ENCODE measurements around the gene LRP1-AS. TPM values are rescaled to one million over a fixed set of nuclear protein-coding genes. Genes with fewer than 3 reads are reported as not detected.

Gene LRP1-AS
- polyA plus RNA-seq, 2 donors, result not detected

GRCh38 chr12:57181072-57181471 is 33.7 kb upstream of the LRP1-AS start:
- Histone ChIP-seq H3K36me3 (ENCODE audit: control insufficient read depth in 2 of 2, insufficient read depth in 2 of 2, low read length in 1 of 2) (peaks cover 0 to 67% of the 10 kb centered on the region in 2 donors), H3K9me3 (ENCODE audit: control insufficient read depth in 2 of 2, insufficient read depth in 1 of 2, low read depth in 1 of 2, low read length in 1 of 2) (no peaks in the 10 kb centered on the region), H3K4me1 (ENCODE audit: control insufficient read depth in 2 of 2, insufficient read depth in 2 of 2, low read length in 1 of 2) (peaks cover 4 to 18% of the 10 kb centered on the region in 2 donors), H3K4me3 (ENCODE audit: low read depth in 1 of 2, low read length in 2 of 2) (no peak overlapping the region), H3K27ac (ENCODE audit: low read depth in 2 of 2, low read length in 1 of 2) (peak overlapping the region; percentile 26 to 86), H3K27me3 (ENCODE audit: control insufficient read depth in 1 of 2, insufficient read depth in 2 of 2, low read length in 2 of 2) (no peaks in the 10 kb centered on the region)
- WGBS, 2 donors, result 68 to 72% methylated on average over 9 of the region's 9 CpGs

- Histone ChIP-seq H3K36me3 (ENCODE audit: control insufficient read depth in 2 of 2, insufficient read depth in 2 of 2, low read length in 1 of 2) (peaks cover 0 to 61% of the 10 kb centered on the region in 2 donors), H3K4me1 (ENCODE audit: control insufficient read depth in 2 of 2, insufficient read depth in 2 of 2, low read length in 1 of 2) (peaks cover 4 to 20% of the 10 kb centered on the region in 2 donors)
- 89 to 94% methylated on average over 20 of the region's 20 CpGs for WGBS, 2 donors
Observed at GRCh38 chr12:57180321-57180989, 33.0 kb upstream of the LRP1-AS start.

GRCh38 chr12:57179331-57180086 is 32.1 kb upstream of the LRP1-AS start:
- H3K27me3 ChIP-seq (ENCODE audit: control insufficient read depth in 1 of 2, insufficient read depth in 2 of 2, low read length in 2 of 2), result no peaks in the 10 kb centered on the region
- WGBS, 2 donors, result 89 to 90% methylated on average over 26 to 27 of the region's 27 CpGs
- no peak overlapping the region for H3K27ac ChIP-seq (ENCODE audit: low read depth in 2 of 2, low read length in 1 of 2)
- no peak overlapping the region for H3K4me3 ChIP-seq (ENCODE audit: low read depth in 1 of 2, low read length in 2 of 2)
- H3K36me3 ChIP-seq (ENCODE audit: control insufficient read depth in 2 of 2, insufficient read depth in 2 of 2, low read length in 1 of 2), result peaks cover 0 to 52% of the 10 kb centered on the region in 2 donors
- no peaks in the 10 kb centered on the region for H3K9me3 ChIP-seq (ENCODE audit: control insufficient read depth in 2 of 2, insufficient read depth in 1 of 2, low read depth in 1 of 2, low read length in 1 of 2)
- peaks cover 4 to 29% of the 10 kb centered on the region in 2 donors for H3K4me1 ChIP-seq (ENCODE audit: control insufficient read depth in 2 of 2, insufficient read depth in 2 of 2, low read length in 1 of 2)

More at GRCh38 chr12:57180321-57180989, 33.0 kb upstream of the LRP1-AS start:
- Histone ChIP-seq H3K4me3 (ENCODE audit: low read depth in 1 of 2, low read length in 2 of 2) (no peak overlapping the region), H3K27me3 (ENCODE audit: control insufficient read depth in 1 of 2, insufficient read depth in 2 of 2, low read length in 2 of 2) (no peaks in the 10 kb centered on the region), H3K9me3 (ENCODE audit: control insufficient read depth in 2 of 2, insufficient read depth in 1 of 2, low read depth in 1 of 2, low read length in 1 of 2) (no peaks in the 10 kb centered on the region), H3K27ac (ENCODE audit: low read depth in 2 of 2, low read length in 1 of 2) (peak overlapping the region; percentile 26 to 86)

- peaks cover 0 to 47% of the 10 kb centered on the region in 2 donors for H3K36me3 ChIP-seq (ENCODE audit: control insufficient read depth in 2 of 2, insufficient read depth in 2 of 2, low read length in 1 of 2)
- no peak overlapping the region for H3K4me3 ChIP-seq (ENCODE audit: low read depth in 1 of 2, low read length in 2 of 2)
- H3K4me1 ChIP-seq (ENCODE audit: control insufficient read depth in 2 of 2, insufficient read depth in 2 of 2, low read length in 1 of 2), result peaks cover 4 to 30% of the 10 kb centered on the region in 2 donors
- H3K27ac ChIP-seq (ENCODE audit: low read depth in 2 of 2, low read length in 1 of 2), result no peak overlapping the region
- H3K27me3 ChIP-seq (ENCODE audit: control insufficient read depth in 1 of 2, insufficient read depth in 2 of 2, low read length in 2 of 2), result no peaks in the 10 kb centered on the region
- WGBS, 2 donors, result 87% methylated on average over 14 of the region's 14 CpGs
- H3K9me3 ChIP-seq (ENCODE audit: control insufficient read depth in 2 of 2, insufficient read depth in 1 of 2, low read depth in 1 of 2, low read length in 1 of 2), result no peaks in the 10 kb centered on the region
Observed at GRCh38 chr12:57178213-57178612, 30.8 kb upstream of the LRP1-AS start.

- H3K27me3 ChIP-seq (ENCODE audit: control insufficient read depth in 1 of 2, insufficient read depth in 2 of 2, low read length in 2 of 2), result no peaks in the 10 kb centered on the region
- H3K36me3 ChIP-seq (ENCODE audit: control insufficient read depth in 2 of 2, insufficient read depth in 2 of 2, low read length in 1 of 2), result peaks cover 0 to 49% of the 10 kb centered on the region in 2 donors
- 86 to 87% methylated on average over 16 of the region's 16 CpGs for WGBS, 2 donors
- H3K27ac ChIP-seq (ENCODE audit: low read depth in 2 of 2, low read length in 1 of 2), result peak overlapping the region; percentile 52 to 81
- H3K9me3 ChIP-seq (ENCODE audit: control insufficient read depth in 2 of 2, insufficient read depth in 1 of 2, low read depth in 1 of 2, low read length in 1 of 2), result no peaks in the 10 kb centered on the region
- H3K4me1 ChIP-seq (ENCODE audit: control insufficient read depth in 2 of 2, insufficient read depth in 2 of 2, low read length in 1 of 2), result peaks cover 4 to 36% of the 10 kb centered on the region in 2 donors
- H3K4me3 ChIP-seq (ENCODE audit: low read depth in 1 of 2, low read length in 2 of 2), result peak overlapping the region in 1 of 2 donors; percentile 19
Observed at GRCh38 chr12:57177354-57177753, 29.9 kb upstream of the LRP1-AS start.

GRCh38 chr12:57176846-57177245 is 29.4 kb upstream of the LRP1-AS start:
- H3K27me3 ChIP-seq (ENCODE audit: control insufficient read depth in 1 of 2, insufficient read depth in 2 of 2, low read length in 2 of 2), result no peaks in the 10 kb centered on the region
- no peaks in the 10 kb centered on the region for H3K9me3 ChIP-seq (ENCODE audit: control insufficient read depth in 2 of 2, insufficient read depth in 1 of 2, low read depth in 1 of 2, low read length in 1 of 2)
- peak overlapping the region; percentile 79 to 81 for H3K27ac ChIP-seq (ENCODE audit: low read depth in 2 of 2, low read length in 1 of 2)
- H3K36me3 ChIP-seq (ENCODE audit: control insufficient read depth in 2 of 2, insufficient read depth in 2 of 2, low read length in 1 of 2), result peaks cover 0 to 49% of the 10 kb centered on the region in 2 donors
- peaks cover 4 to 36% of the 10 kb centered on the region in 2 donors for H3K4me1 ChIP-seq (ENCODE audit: control insufficient read depth in 2 of 2, insufficient read depth in 2 of 2, low read length in 1 of 2)
- WGBS, 2 donors, result 60 to 65% methylated on average over 9 of the region's 9 CpGs
- H3K4me3 ChIP-seq (ENCODE audit: low read depth in 1 of 2, low read length in 2 of 2), result peak overlapping the region in 1 of 2 donors; percentile 19

- Histone ChIP-seq H3K4me1 (ENCODE audit: control insufficient read depth in 2 of 2, insufficient read depth in 2 of 2, low read length in 1 of 2) (peaks cover 4 to 39% of the 10 kb centered on the region in 2 donors), H3K27me3 (ENCODE audit: control insufficient read depth in 1 of 2, insufficient read depth in 2 of 2, low read length in 2 of 2) (no peaks in the 10 kb centered on the region), H3K4me3 (ENCODE audit: low read depth in 1 of 2, low read length in 2 of 2) (no peak overlapping the region), H3K36me3 (ENCODE audit: control insufficient read depth in 2 of 2, insufficient read depth in 2 of 2, low read length in 1 of 2) (peaks cover 0 to 47% of the 10 kb centered on the region in 2 donors), H3K9me3 (ENCODE audit: control insufficient read depth in 2 of 2, insufficient read depth in 1 of 2, low read depth in 1 of 2, low read length in 1 of 2) (no peaks in the 10 kb centered on the region), H3K27ac (ENCODE audit: low read depth in 2 of 2, low read length in 1 of 2) (peak overlapping the region; percentile 79 to 89)
- 62 to 83% methylated on average over 9 of the region's 9 CpGs for WGBS, 2 donors
Observed at GRCh38 chr12:57176139-57176477, 28.7 kb upstream of the LRP1-AS start.

- peak overlapping the region in 1 of 2 donors; percentile 2 for H3K4me3 ChIP-seq (ENCODE audit: low read depth in 1 of 2, low read length in 2 of 2)
- peaks cover 4 to 42% of the 10 kb centered on the region in 2 donors for H3K36me3 ChIP-seq (ENCODE audit: control insufficient read depth in 2 of 2, insufficient read depth in 2 of 2, low read length in 1 of 2)
- H3K9me3 ChIP-seq (ENCODE audit: control insufficient read depth in 2 of 2, insufficient read depth in 1 of 2, low read depth in 1 of 2, low read length in 1 of 2), result no peaks in the 10 kb centered on the region
- no peaks in the 10 kb centered on the region for H3K27me3 ChIP-seq (ENCODE audit: control insufficient read depth in 1 of 2, insufficient read depth in 2 of 2, low read length in 2 of 2)
- peak overlapping the region; percentile 79 to 89 for H3K27ac ChIP-seq (ENCODE audit: low read depth in 2 of 2, low read length in 1 of 2)
- 27 to 37% methylated on average over 29 of the region's 29 CpGs for WGBS, 2 donors
- peaks cover 4 to 41% of the 10 kb centered on the region in 2 donors for H3K4me1 ChIP-seq (ENCODE audit: control insufficient read depth in 2 of 2, insufficient read depth in 2 of 2, low read length in 1 of 2)
Observed at GRCh38 chr12:57175428-57176138, 28.2 kb upstream of the LRP1-AS start.

GRCh38 chr12:57173683-57174082 is 26.3 kb upstream of the LRP1-AS start:
- no peaks in the 10 kb centered on the region for H3K27me3 ChIP-seq (ENCODE audit: control insufficient read depth in 1 of 2, insufficient read depth in 2 of 2, low read length in 2 of 2)
- H3K36me3 ChIP-seq (ENCODE audit: control insufficient read depth in 2 of 2, insufficient read depth in 2 of 2, low read length in 1 of 2), result peaks cover 4 to 28% of the 10 kb centered on the region in 2 donors
- no peak overlapping the region for H3K4me3 ChIP-seq (ENCODE audit: low read depth in 1 of 2, low read length in 2 of 2)
- H3K9me3 ChIP-seq (ENCODE audit: control insufficient read depth in 2 of 2, insufficient read depth in 1 of 2, low read depth in 1 of 2, low read length in 1 of 2), result no peaks in the 10 kb centered on the region
- 88 to 91% methylated on average over 14 of the region's 14 CpGs for WGBS, 2 donors
- peaks cover 4 to 43% of the 10 kb centered on the region in 2 donors for H3K4me1 ChIP-seq (ENCODE audit: control insufficient read depth in 2 of 2, insufficient read depth in 2 of 2, low read length in 1 of 2)
- H3K27ac ChIP-seq (ENCODE audit: low read depth in 2 of 2, low read length in 1 of 2), result no peak overlapping the region
